ENCODE results near the gene ERP27.

ERP27 gene

DNA sequence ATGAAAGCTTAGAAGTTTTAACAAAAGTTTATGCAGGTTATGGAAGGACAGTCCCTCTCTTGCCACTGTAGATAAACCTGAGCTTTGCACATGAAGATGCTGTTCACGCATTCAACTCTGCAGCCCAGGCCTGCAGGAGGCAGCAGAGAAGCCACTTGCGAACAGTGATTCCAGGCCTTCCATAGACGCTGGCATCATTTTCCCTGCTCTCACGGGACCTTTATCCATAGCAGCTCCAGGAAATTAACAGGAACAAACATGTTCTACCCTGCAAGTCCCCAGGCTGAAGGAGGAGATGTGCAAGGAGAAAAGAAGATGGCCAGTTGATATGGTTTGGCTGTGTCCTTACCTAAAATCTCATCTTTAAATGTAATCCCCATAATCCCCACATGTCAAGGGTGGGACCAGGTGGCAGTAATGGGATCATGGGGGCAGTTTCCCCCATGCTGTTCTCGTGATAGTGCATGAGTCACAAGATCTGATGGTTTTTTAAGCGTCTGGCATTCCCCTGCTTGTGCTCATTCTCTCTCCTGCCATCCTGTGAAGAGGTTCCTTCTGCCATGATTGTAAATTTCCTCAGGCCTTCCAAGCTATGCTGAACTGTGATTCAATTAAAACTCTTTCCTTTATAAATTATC, 2.0 kb downstream of the ERP27 start:
- DNase-seq (ENCODE audit: low read depth): no peak

DNA sequence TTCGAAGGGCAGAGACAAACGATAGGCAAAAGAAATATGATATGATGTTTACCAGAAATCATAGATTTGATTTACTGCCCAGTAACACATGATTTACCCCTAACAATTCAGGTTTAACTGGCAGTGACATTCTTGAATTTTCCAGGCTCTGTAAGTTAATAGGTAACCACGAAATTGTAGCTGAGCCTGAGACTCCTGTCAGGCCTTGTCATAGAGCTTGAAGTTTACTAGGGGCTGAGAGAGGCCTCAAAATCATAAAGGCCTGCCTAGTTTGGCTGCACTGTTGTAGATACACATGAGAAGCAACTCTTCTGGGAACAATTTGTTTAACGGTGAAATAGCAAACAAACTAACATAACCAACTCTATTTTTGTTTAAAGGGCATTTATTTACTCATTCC, 3.3 kb downstream of the ERP27 start:
- DNase-seq (ENCODE audit: low read depth): no peak

- DNase-seq (ENCODE audit: low read depth): no peak
These were observed 3.8 kb downstream of the ERP27 start for GRCh38 chr12:14934511-14934910.

DNA sequence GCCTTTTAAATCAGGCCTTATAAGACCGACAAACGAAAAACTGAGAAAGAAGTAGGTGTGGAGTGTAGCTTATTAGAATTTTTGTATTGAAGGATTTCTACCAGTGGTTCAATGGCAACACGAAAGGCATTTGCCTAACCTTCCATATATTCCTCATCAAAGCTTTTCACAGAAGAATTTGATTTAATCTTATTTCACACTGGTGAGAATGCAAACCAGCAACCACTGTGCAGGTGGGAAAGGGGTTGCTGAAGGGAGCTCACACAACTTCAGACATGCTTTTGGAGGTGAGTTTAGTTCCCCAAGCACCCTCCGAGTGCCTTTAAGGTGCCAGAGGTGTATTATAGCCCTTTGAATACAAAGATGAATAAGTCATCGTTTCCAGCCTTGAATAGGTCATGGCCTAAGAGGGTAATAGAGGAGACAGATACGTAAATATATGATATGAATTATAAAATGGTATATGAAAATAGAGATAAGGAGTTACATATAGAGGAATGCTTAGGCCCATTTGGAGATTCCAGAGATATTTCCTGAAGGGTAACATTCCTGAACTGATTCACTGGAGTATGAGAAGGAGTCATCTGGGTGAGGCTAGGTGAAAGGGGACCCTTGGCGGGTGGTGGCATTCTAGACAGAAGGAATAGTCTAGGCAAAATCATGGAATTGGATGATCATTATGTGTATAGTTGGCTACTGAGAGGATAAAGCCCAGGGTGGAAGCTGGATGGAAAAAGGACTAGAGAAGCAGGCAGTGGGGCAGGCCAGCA, 6.4 kb downstream of the ERP27 start:
- DNase-seq (ENCODE audit: low read depth): no peak

- DNase-seq (ENCODE audit: low read depth): no peak
These were observed 7.0 kb downstream of the ERP27 start for GRCh38 chr12:14931359-14931758.

DNA sequence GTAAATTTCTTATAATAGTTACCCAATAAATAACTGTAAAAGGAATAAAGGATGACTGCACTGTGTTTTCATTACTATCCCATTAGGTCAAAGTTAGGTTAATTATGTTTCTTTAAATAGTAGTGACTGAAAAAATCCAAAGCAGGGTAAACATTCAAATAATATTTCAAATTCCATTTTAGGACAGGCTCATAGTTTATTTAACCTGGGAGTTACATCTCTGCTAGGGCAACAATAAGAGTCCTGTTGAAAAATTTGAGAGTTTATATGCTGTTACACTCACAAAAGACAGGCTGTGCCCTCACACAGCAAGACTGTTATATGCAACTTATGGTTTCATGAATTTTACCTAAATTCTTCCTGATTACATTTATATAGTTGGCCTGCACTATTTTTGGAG, 8.0 kb downstream of the ERP27 start:
- DNase-seq (ENCODE audit: low read depth): no peak

DNA sequence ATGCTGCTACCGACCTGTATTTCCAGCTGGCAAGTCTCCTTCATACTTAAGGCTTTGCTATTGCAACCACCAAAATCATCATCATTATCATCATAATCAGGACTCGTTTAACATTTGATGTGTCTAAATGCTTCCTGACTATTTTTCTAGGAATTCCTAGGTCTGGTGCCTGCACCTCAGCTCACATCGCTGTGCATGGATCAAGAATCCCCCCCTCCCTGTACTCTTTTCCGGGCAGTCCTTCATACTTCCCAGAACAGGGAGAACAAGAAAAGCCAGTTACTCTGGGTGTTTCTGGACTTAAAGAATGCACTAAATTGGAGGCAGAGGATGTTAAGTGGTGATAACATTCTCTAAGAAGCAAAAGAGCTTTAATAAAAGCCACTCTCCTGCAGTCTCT, 9.4 kb downstream of the ERP27 start:
- DNase-seq (ENCODE audit: low read depth): no peak

- no peak for DNase-seq (ENCODE audit: low read depth)
These were observed 11.1 kb downstream of the ERP27 start for GRCh38 chr12:14927267-14927666.

GRCh38 chr12:14924541-14924940, 13.8 kb downstream of the ERP27 start:
- no peak for DNase-seq (ENCODE audit: low read depth)

- DNase-seq (ENCODE audit: low read depth): no peak
These were observed 14.4 kb downstream of the ERP27 start for GRCh38 chr12:14923944-14924343.

GRCh38 chr12:14921218-14921617, 17.1 kb downstream of the ERP27 start:
- DNase-seq (ENCODE audit: low read depth): no peak

GRCh38 chr12:14920475-14921126, 17.7 kb downstream of the ERP27 start:
- DNase-seq (ENCODE audit: low read depth): no peak

DNA sequence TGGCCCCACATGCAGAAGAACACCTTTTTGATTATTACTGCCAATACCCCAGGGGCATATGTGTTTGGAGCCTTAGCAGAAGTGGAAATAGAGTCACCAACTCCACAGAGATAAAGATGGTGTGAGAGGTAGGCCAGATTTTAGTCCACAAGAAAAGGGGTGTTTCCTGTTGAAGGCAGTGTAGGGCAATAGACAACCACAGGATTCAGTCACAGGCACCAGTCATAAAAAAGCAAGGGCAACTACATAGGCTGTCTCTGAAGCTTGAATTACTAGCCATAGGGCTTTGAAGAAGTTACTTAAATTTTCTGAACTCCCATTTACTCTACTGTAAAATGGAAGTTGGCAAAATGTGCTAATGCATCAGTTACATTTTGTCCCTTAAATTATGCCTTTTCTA, 18.9 kb downstream of the ERP27 start:
- no peak for DNase-seq (ENCODE audit: low read depth)

GRCh38 chr12:14915736-14916135, 22.6 kb downstream of the ERP27 start:
- no peak for DNase-seq (ENCODE audit: low read depth)

- DNase-seq (ENCODE audit: low read depth): no peak
These were observed 25.0 kb downstream of the ERP27 start for GRCh38 chr12:14913381-14913781.

- no peak for DNase-seq (ENCODE audit: low read depth)
These were observed 27.2 kb downstream of the ERP27 start for GRCh38 chr12:14911131-14911530.

- no peak for DNase-seq (ENCODE audit: low read depth)
These were observed 28.0 kb downstream of the ERP27 start for GRCh38 chr12:14910090-14910915.

- no peak for DNase-seq (ENCODE audit: low read depth)
These were observed 30.4 kb downstream of the ERP27 start for GRCh38 chr12:14907953-14908352.

DNA sequence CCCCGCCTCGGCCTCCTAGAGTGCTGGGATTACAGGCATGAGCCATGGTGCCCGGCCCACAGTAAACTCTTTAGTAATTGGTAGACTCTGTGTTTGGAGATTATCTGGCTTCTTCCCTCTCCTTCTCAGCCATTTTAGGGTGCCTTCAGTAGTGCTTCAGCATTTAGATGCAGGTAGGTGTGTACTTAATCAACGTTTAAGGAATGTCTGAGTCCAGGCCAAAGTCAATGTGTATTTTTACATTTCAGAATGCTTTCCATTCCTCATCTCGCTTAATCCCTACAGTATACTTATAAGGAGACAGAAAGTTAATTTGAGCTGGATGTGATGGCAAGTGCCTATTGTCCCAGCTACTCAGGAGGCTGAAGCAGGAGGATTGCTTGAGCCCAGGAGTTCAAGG, 32.2 kb downstream of the ERP27 start:
- DNase-seq (ENCODE audit: low read depth): no peak

DNA sequence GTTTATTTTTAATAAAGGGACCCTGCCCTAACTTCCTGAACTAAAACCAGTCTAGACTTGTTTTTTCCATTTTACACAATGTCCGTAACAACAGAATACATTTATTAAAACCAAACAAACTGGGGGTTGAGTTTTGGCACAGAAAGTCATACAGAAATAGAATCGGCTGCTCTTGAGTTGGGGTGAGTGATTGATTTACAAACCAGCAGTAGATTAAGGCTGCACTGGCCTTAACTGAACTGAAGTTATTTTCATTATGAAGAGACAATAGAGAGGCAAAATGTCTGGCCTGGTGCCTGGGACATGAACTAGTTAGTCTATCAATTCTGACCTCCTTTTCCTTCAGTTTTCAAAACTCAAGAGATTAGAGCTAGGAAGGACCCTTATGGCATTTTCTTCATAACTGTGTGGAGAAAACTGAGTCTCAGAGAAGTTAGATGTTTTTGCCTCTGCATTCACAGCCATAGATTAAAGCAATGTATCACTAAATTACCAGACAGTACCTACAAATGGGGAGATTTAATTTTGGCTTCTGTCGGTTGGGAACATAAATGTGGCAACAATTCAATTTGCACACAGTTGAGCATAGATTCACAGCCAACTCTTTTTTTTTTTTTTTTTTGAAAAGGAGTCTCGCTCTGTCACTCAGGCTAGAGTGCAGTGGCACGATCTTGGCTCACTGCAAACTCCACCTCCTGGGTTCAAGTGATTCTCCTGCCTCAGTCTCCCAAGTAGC, 32.9 kb downstream of the ERP27 start:
- DNase-seq (ENCODE audit: low read depth): no peak

GRCh38 chr12:14904854-14905253, 33.5 kb downstream of the ERP27 start:
- no peak for DNase-seq (ENCODE audit: low read depth)

All from T follicular helper cell (primary cell).